Esophagus muscularis mucosa (tissue), 4 donors: Measurements from ENCODE around the gene ADGRV1. TPM values are rescaled to one million over a fixed set of nuclear protein-coding genes. Genes with fewer than 3 reads are reported as not detected.

Experiments
- DNase-seq: peaks from one replicate; pipeline ENCODE4 v3.0.0-alpha.2; 2017; ENCODE audit errors: extremely low spot score
- H3K27ac ChIP-seq, 4 donors: fragments of 200-600 bp; sonication (generic); replicated peaks in 1 of 4; 1 replicate in 3 of 4; 2 replicates in 1 of 4; pipeline ENCODE4 v1.5.1; 2016 to 2019; ENCODE audit warnings: mild to moderate bottlenecking in 1 of 4
- H3K27me3 ChIP-seq, 4 donors: fragments of 200-600 bp; sonication (generic); one replicate each; pipeline versions ENCODE4 v1.5.1 to v1.6.0; 2016 to 2019
- H3K36me3 ChIP-seq, 4 donors: fragments of 200-600 bp; sonication (generic); one replicate each; pipeline ENCODE4 v1.5.1; 2016 to 2019
- H3K4me1 ChIP-seq, 4 donors: fragments of 200-600 bp; sonication (generic); one replicate each; pipeline ENCODE4 v1.5.1; 2016 to 2019
- H3K4me3 ChIP-seq, 4 donors: fragments of 200-600 bp; sonication (generic); 1 replicate in 2 of 4; 2 replicates in 2 of 4; pipeline ENCODE4 v1.5.1; 2016 to 2019; ENCODE audit warnings: mild to moderate bottlenecking in 4 of 4, moderate library complexity in 1 of 4
- H3K9me3 ChIP-seq, 4 donors: fragments of 200-600 bp; sonication (generic); 1 replicate in 3 of 4; 2 replicates in 1 of 4; pipeline ENCODE4 v1.5.1; 2016 to 2019
- CTCF ChIP-seq, 3 experiments: fragments of 200-600 bp in 2 of 3; fragments of 450-650 bp in 1 of 3; sonication (generic) in 2 of 3; IDR thresholded peaks; one replicate each; pipeline ENCODE4 v1.5.1; 2017 to 2019; ENCODE audit warnings: antibody characterized with exemption in 3 of 3, mild to moderate bottlenecking in 2 of 3, moderate library complexity in 1 of 3
- EP300 ChIP-seq: sonication (generic); formaldehyde crosslinking; IDR thresholded peaks from one replicate; pipeline ENCODE4 v1.6.1; 2017; ENCODE audit warnings: antibody characterized with exemption
- POLR2A ChIP-seq: fragments of 450-650 bp; IDR thresholded peaks from one replicate; pipeline ENCODE4 v1.6.1; 2017; ENCODE audit warnings: antibody characterized with exemption, moderate library complexity, mild to moderate bottlenecking, low read depth
- POLR2AphosphoS5 ChIP-seq, 2 donors: sonication (generic); formaldehyde crosslinking; IDR thresholded peaks; one replicate each; pipeline ENCODE4 v1.6.1; 2017; ENCODE audit warnings: antibody characterized with exemption in 2 of 2
- WGBS: methylation state at CpG from one replicate; pipeline ENCODE4 v1.1.5; 2018; 5-methylcytosine and 5-hydroxymethylcytosine counted together
- intact Hi-C: fragments of 100-400 bp; cut with DNase I; formaldehyde crosslinking; loops from one replicate; pipeline ENCODE4 v1.15.1; 2023
- total RNA-seq, 4 donors: library from RNA; depleted of rRNA; stranded (reverse); fragments of >200 nt; gene quantifications; one replicate each; pipeline versions ENCODE4 v1.1.0 to v1.2.1, GENCODE V29; 2016

ADGRV1 gene
- total RNA-seq, 4 donors from 2014 or later: 0.42 to 1.4 (median 0.54) TPM

GRCh38 chr5:90560771-90561170 lies 2.2 kb downstream of the ADGRV1 start:
- no peak for DNase-seq
- Histone ChIP-seq H3K27ac (no peak overlapping the region), H3K4me1 (peaks cover 10 to 16% (median 15%) of the 10 kb centered on the region in 4 donors), H3K27me3 (peaks cover 0 to 52% (median 17%) of the 10 kb centered on the region in 4 donors), H3K9me3 (no peaks in the 10 kb centered on the region), H3K36me3 (no peaks in the 10 kb centered on the region), H3K4me3 (no peak overlapping the region)
- intact Hi-C loops: no loop called here
- no peak for TF ChIP-seq EP300
- no peak for TF ChIP-seq POLR2A
- no peak for TF ChIP-seq POLR2AphosphoS5 (IDR thresholded peaks at IDR 0.05)
- no peak for TF ChIP-seq CTCF (IDR thresholded peaks at IDR 0.05)
- 71% methylated on average over 2 of the region's 2 CpGs for WGBS

- Histone ChIP-seq H3K4me3 (no peak overlapping the region), H3K4me1 (peaks cover 10 to 16% (median 15%) of the 10 kb centered on the region in 4 donors), H3K36me3 (no peaks in the 10 kb centered on the region), H3K27ac (no peak overlapping the region), H3K27me3 (peaks cover 0 to 47% (median 14%) of the 10 kb centered on the region in 4 donors), H3K9me3 (no peaks in the 10 kb centered on the region)
- intact Hi-C loops: no loop called here
- WGBS: 53% methylated on average over 1 of the region's 1 CpG
- TF ChIP-seq POLR2A: no peak
- no peak for TF ChIP-seq POLR2AphosphoS5 (IDR thresholded peaks at IDR 0.05)
- no peak for TF ChIP-seq EP300
- TF ChIP-seq CTCF (IDR thresholded peaks at IDR 0.05): no peak
- no peak for DNase-seq
These were observed 3.2 kb downstream of the ADGRV1 start for GRCh38 chr5:90561766-90562165.

GRCh38 chr5:90562341-90562740 lies 3.7 kb downstream of the ADGRV1 start:
- H3K4me1 ChIP-seq: peaks cover 10 to 16% (median 15%) of the 10 kb centered on the region in 4 donors
- intact Hi-C loops: no loop called here
- no peak for DNase-seq
- TF ChIP-seq POLR2AphosphoS5 (IDR thresholded peaks at IDR 0.05) (no peak), EP300 (no peak), CTCF (IDR thresholded peaks at IDR 0.05) (no peak), POLR2A (no peak)
- 62% methylated on average over 5 of the region's 5 CpGs for WGBS
- H3K36me3 ChIP-seq: no peaks in the 10 kb centered on the region
- H3K4me3 ChIP-seq: no peak overlapping the region
- H3K27ac ChIP-seq: no peak overlapping the region
- H3K27me3 ChIP-seq: peaks cover 0 to 42% (median 14%) of the 10 kb centered on the region in 4 donors
- no peaks in the 10 kb centered on the region for H3K9me3 ChIP-seq

- intact Hi-C loops: no loop called here
- TF ChIP-seq POLR2A (no peak), CTCF (IDR thresholded peaks at IDR 0.05) (no peak)
- DNase-seq: no peak
- H3K9me3 ChIP-seq: no peaks in the 10 kb centered on the region
- no peaks in the 10 kb centered on the region for H3K36me3 ChIP-seq
- peaks cover 9 to 11% (median 10%) of the 10 kb centered on the region in 4 donors for H3K4me1 ChIP-seq
- peaks cover 0 to 35% (median 11%) of the 10 kb centered on the region in 4 donors for H3K27me3 ChIP-seq
- WGBS: 29% methylated on average over 1 of the region's 1 CpG
- no peak overlapping the region for H3K4me3 ChIP-seq
- no peak overlapping the region for H3K27ac ChIP-seq
These were observed 4.5 kb downstream of the ADGRV1 start for GRCh38 chr5:90563108-90563507.

- no peak for DNase-seq
- Histone ChIP-seq H3K36me3 (no peaks in the 10 kb centered on the region), H3K27me3 (peaks cover 0 to 16% (median 0%) of the 10 kb centered on the region in 4 donors), H3K9me3 (peaks cover 0 to 10% (median 2%) of the 10 kb centered on the region in 4 donors), H3K4me1 (no peaks in the 10 kb centered on the region), H3K27ac (no peak overlapping the region), H3K4me3 (no peak overlapping the region)
- intact Hi-C loops: no loop called here
- 96% methylated on average over 3 of the region's 3 CpGs for WGBS
- no peak for TF ChIP-seq POLR2AphosphoS5 (IDR thresholded peaks at IDR 0.05)
- TF ChIP-seq POLR2A: no peak
- TF ChIP-seq EP300: no peak
- no peak for TF ChIP-seq CTCF (IDR thresholded peaks at IDR 0.05)
These were observed 6.9 kb downstream of the ADGRV1 start for GRCh38 chr5:90565491-90565890.
